Anterior cingulate cortex (tissue), 58 donors: ENCODE results near the gene MARCHF5.
"Not testable (repeated sequence)": the region's sequence is repeated elsewhere in the genome, so short reads cannot be mapped to it uniquely, and the experiment has no call there.

ENCODE experiments used
- DNase-seq, 58 donors: peaks; one replicate each; lab custom pipeline; 2025; lab: John Stamatoyannopoulos, UW

The MARCHF5 gene

GRCh38 chr10:92303096-92303495 lies 12.1 kb downstream of the MARCHF5 start:
- no peak for DNase-seq

GRCh38 chr10:92304061-92304460 lies 13.1 kb downstream of the MARCHF5 start:
- DNase-seq: no peak

- no peak for DNase-seq
Measured at GRCh38 chr10:92305133-92306072, 14.4 kb downstream of the MARCHF5 start.

GRCh38 chr10:92309272-92309671 lies 18.3 kb downstream of the MARCHF5 start:
- no peak for DNase-seq

GRCh38 chr10:92313750-92314149 lies 22.8 kb downstream of the MARCHF5 start:
- DNase-seq: no peak

- DNase-seq: no peak
Measured at GRCh38 chr10:92316610-92317009, 25.6 kb downstream of the MARCHF5 start.

- DNase-seq: no peak
Measured at GRCh38 chr10:92323079-92323478, 32.1 kb downstream of the MARCHF5 start.

GRCh38 chr10:92327445-92328433 lies 36.8 kb downstream of the MARCHF5 start:
- no peak for DNase-seq

- DNase-seq: no peak
Measured at GRCh38 chr10:92328993-92329392, 38.0 kb downstream of the MARCHF5 start.

- DNase-seq: not testable (repeated sequence)
Measured at GRCh38 chr10:92329927-92330326, 39.0 kb downstream of the MARCHF5 start.

GRCh38 chr10:92342796-92343195 lies 51.8 kb downstream of the MARCHF5 start:
- DNase-seq: no peak

- DNase-seq: not testable (repeated sequence)
Measured at GRCh38 chr10:92345575-92345974, 54.6 kb downstream of the MARCHF5 start.

GRCh38 chr10:92347035-92347676 lies 56.2 kb downstream of the MARCHF5 start:
- DNase-seq: not testable (repeated sequence)

- DNase-seq: no peak
Measured at GRCh38 chr10:92350411-92350810, 59.4 kb downstream of the MARCHF5 start.

- DNase-seq: no peak
Measured at GRCh38 chr10:92354587-92354986, 63.6 kb downstream of the MARCHF5 start.

GRCh38 chr10:92356041-92356440 lies 65.1 kb downstream of the MARCHF5 start:
- no peak for DNase-seq

- DNase-seq: no peak
Measured at GRCh38 chr10:92363498-92363897, 72.5 kb downstream of the MARCHF5 start.

GRCh38 chr10:92366412-92367021 lies 75.5 kb downstream of the MARCHF5 start:
- no peak for DNase-seq

GRCh38 chr10:92377962-92378361 lies 87.0 kb downstream of the MARCHF5 start:
- DNase-seq: no peak

GRCh38 chr10:92381543-92381954 lies 90.6 kb downstream of the MARCHF5 start:
- no peak for DNase-seq
